ENCODE measurements around the gene MVB12B. TPM values are rescaled to one million over a fixed set of nuclear protein-coding genes. Genes with fewer than 3 reads are reported as not detected.

MVB12B gene
- total RNA-seq, 2 experiments from 2014 or later = 14.3 to 15.3 TPM

DNA sequence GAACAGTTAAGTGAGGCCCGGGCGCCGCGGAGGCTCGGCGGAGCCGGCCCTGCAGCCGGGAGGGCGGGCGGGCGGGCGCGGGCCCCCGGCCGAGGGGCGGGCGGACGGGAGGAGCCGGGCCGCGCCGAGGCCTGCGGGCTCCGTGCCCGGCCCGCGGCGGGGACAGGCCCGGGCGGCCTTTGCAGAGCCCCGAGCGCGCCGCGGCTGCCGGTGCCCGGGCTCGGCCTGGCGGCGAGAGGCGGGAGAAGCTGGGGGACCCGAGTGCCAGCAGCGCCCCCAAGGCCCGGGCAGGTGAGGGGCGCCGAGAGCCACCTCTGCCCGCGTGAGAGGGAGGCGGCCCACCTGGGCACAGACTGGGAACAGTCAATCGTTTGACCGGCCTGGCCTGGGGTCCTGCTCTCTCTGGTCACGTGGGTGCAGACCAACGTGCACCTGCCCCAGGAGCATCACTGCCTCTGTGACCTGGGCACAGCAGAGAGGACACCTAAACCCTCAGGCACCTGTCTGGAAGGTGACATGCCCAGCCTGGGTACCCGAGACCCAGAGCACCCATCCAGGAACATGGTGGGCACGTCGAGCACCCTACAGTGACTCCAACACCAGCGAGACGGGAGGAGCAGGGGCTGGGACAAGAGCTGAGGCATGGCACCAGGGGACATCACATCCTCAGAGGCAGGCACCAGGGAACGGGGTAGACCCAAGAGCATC is 531 bp downstream of the MVB12B start:
- no peaks in the 10 kb centered on the region for H3K27me3 Mint-ChIP-seq
- H3K9me3 Mint-ChIP-seq = peaks cover 2% of the 10 kb centered on the region
- Histone ChIP-seq H3K4me1 (ENCODE audit: insufficient read depth, low read length) (peaks cover 41% of the 10 kb centered on the region), H3K27me3 (ENCODE audit: control insufficient read depth in 1 of 2, insufficient read depth in 2 of 2, low read length in 2 of 2) (no peaks in the 10 kb centered on the region), H3K4me3 (ENCODE audit: low read length) (peak overlapping the region; percentile 62), H3K36me3 (ENCODE audit: insufficient read depth, low read length) (no peaks in the 10 kb centered on the region), H3K9me3 (ENCODE audit: control insufficient read depth in 1 of 2, insufficient read depth in 1 of 2, low read length in 2 of 2) (no peaks in the 10 kb centered on the region), H3K27ac (ENCODE audit: low read depth in 1 of 2, low read length in 2 of 2) (no peak overlapping the region)
- TF ChIP-seq CTCF (IDR thresholded peaks at IDR 0.05) = peak; percentile 18
- DNase-seq (peak in 5 of 14 experiments; percentile 5 to 46 (median 20)), ATAC-seq (ENCODE audit: poor library complexity) (peak; percentile 4)
- ChIA-PET POLR2A (interaction anchor here (0.6 to 2.1 kb wide), 5 partner anchors 9 to 145 kb away, joined by 3 to 9 read pairs (median 4); no protein-coding TSS in a partner anchor), CTCF (interaction anchor here (0.6 to 1.9 kb wide), 4 partner anchors 9 to 578 kb away, joined by 3 to 6 read pairs (median 6); no protein-coding TSS in a partner anchor)
- peaks cover 15% of the 10 kb centered on the region for H3K36me3 Mint-ChIP-seq (ENCODE audit: low read depth)
- H3K27ac Mint-ChIP-seq = peak overlapping the region; percentile 67
- intact Hi-C loops (cut with DNase I, micrococcal nuclease) = loop anchor here (2.0 to 5.0 kb wide), 3 partner anchors 70 to 145 kb away; no protein-coding TSS in a partner anchor
- H3K4me3 Mint-ChIP-seq = peak overlapping the region; percentile 84
- H3K4me1 Mint-ChIP-seq (ENCODE audit: low read depth) = peaks cover 54% of the 10 kb centered on the region

DNA sequence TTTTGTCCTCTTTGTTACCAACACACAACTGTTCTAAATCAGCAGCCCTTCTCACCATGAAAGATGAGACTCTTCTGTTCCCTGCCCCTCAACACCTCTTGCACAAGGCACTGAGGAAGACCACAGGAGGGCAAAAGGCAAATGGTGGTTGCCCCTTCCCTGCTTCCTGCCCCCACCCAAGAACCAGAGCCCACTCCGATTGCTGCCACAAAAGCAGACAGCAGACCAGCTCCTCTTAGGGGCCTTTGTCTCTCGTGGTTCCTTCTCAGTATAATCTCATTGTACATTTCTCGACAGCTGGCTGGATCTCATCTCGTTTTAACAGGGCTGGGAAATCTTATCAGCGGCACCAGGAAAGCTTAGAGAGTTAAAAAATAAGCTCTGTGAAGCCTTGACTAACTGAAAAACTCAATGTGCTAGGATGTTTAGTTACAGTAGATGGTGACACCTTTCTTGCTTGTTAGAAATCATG is 1.1 kb downstream of the MVB12B start:
- H3K27ac Mint-ChIP-seq = peak overlapping the region; percentile 67
- TF ChIP-seq CTCF (IDR thresholded peaks at IDR 0.05) = no peak
- Histone ChIP-seq H3K4me3 (ENCODE audit: low read length) (peak overlapping the region; percentile 62), H3K9me3 (ENCODE audit: control insufficient read depth in 1 of 2, insufficient read depth in 1 of 2, low read length in 2 of 2) (no peaks in the 10 kb centered on the region), H3K27me3 (ENCODE audit: control insufficient read depth in 1 of 2, insufficient read depth in 2 of 2, low read length in 2 of 2) (no peaks in the 10 kb centered on the region), H3K36me3 (ENCODE audit: insufficient read depth, low read length) (no peaks in the 10 kb centered on the region), H3K27ac (ENCODE audit: low read depth in 1 of 2, low read length in 2 of 2) (no peak overlapping the region), H3K4me1 (ENCODE audit: insufficient read depth, low read length) (peaks cover 43% of the 10 kb centered on the region)
- DNase-seq = peak in 1 of 14 experiments; percentile 23
- H3K4me1 Mint-ChIP-seq (ENCODE audit: low read depth) = peaks cover 55% of the 10 kb centered on the region
- no peak for ATAC-seq (ENCODE audit: poor library complexity)
- H3K9me3 Mint-ChIP-seq = peaks cover 2% of the 10 kb centered on the region
- CTCF ChIA-PET = interaction anchor here (1.6 to 1.7 kb wide), 2 partner anchors 164 to 171 kb away, joined by 3 read pairs; no protein-coding TSS in a partner anchor
- peaks cover 15% of the 10 kb centered on the region for H3K36me3 Mint-ChIP-seq (ENCODE audit: low read depth)
- intact Hi-C loops (cut with DNase I, micrococcal nuclease) = loop anchor here (2.0 to 5.0 kb wide), 3 partner anchors 69 to 145 kb away; no protein-coding TSS in a partner anchor
- no peaks in the 10 kb centered on the region for H3K27me3 Mint-ChIP-seq
- POLR2A ChIA-PET = interaction anchor here (0.6 to 1.4 kb wide), 4 partner anchors 10 to 142 kb away, joined by 3 to 4 read pairs (median 4); no protein-coding TSS in a partner anchor
- peak overlapping the region; percentile 84 for H3K4me3 Mint-ChIP-seq

DNA sequence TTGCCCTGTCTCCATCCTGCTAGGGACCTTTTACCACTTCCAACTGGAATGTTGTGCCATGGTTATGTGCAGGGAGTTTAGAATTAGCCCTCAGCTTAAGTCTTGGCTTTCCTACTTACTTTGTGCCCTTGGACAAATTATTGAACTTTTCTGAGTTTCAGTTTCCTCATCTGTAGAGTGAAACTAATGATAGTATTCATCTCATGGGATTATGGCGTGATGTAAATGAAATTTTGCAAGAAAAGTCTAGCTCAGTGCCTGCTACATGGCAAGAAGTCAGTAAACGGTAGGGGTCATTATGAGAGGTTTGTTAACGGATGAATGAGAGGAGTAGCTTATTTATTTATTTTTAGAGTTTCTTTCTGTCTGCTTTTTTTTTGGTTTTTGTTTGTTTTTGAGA is 1.8 kb downstream of the MVB12B start:
- Mint-ChIP-seq H3K36me3 (ENCODE audit: low read depth) (peaks cover 15% of the 10 kb centered on the region), H3K4me1 (ENCODE audit: low read depth) (peaks cover 55% of the 10 kb centered on the region), H3K27me3 (no peaks in the 10 kb centered on the region), H3K27ac (peak overlapping the region; percentile 67), H3K9me3 (peaks cover 2% of the 10 kb centered on the region), H3K4me3 (peak overlapping the region; percentile 84)
- Histone ChIP-seq H3K4me3 (ENCODE audit: low read length) (no peak overlapping the region), H3K27me3 (ENCODE audit: control insufficient read depth in 1 of 2, insufficient read depth in 2 of 2, low read length in 2 of 2) (no peaks in the 10 kb centered on the region), H3K36me3 (ENCODE audit: insufficient read depth, low read length) (no peaks in the 10 kb centered on the region), H3K27ac (ENCODE audit: low read depth in 1 of 2, low read length in 2 of 2) (no peak overlapping the region), H3K4me1 (ENCODE audit: insufficient read depth, low read length) (peaks cover 43% of the 10 kb centered on the region), H3K9me3 (ENCODE audit: control insufficient read depth in 1 of 2, insufficient read depth in 1 of 2, low read length in 2 of 2) (no peaks in the 10 kb centered on the region)
- CTCF ChIA-PET = interaction anchor here (1.6 to 1.7 kb wide), 2 partner anchors 163 to 171 kb away, joined by 3 read pairs; no protein-coding TSS in a partner anchor
- intact Hi-C loops (cut with DNase I, micrococcal nuclease) = loop anchor here in 1 of 2 experiments (5.0 kb wide), 1 partner anchor 144 kb away; no protein-coding TSS in a partner anchor
- no peak for ATAC-seq (ENCODE audit: poor library complexity)
- TF ChIP-seq CTCF (IDR thresholded peaks at IDR 0.05) = no peak
- POLR2A ChIA-PET = no interaction called here
- no peak for DNase-seq

Data from CD4-positive, alpha-beta T cell (primary cell).